Endothelial cell of hepatic sinusoid (primary cell): Measurements from ENCODE around the gene SOSTDC1.
"Not testable (repeated sequence)": the region's sequence is repeated elsewhere in the genome, so short reads cannot be mapped to it uniquely, and the experiment has no call there.

Source experiments
- in situ Hi-C: cut with HindIII; loops from 2 replicates; pipeline ENCODE4 v1.10.0; 2017; ENCODE audit warnings: low sequenced_read_pairs

SOSTDC1 gene

GRCh38 chr7:16463520-16463919 lies 2.0 kb downstream of the SOSTDC1 start:
- in situ Hi-C loops: no loop called here

- in situ Hi-C loops: no loop called here
These were observed 3.1 kb downstream of the SOSTDC1 start for GRCh38 chr7:16462431-16462889.

GRCh38 chr7:16460789-16461493 lies 4.6 kb downstream of the SOSTDC1 start:
- in situ Hi-C loops: no loop called here

DNA sequence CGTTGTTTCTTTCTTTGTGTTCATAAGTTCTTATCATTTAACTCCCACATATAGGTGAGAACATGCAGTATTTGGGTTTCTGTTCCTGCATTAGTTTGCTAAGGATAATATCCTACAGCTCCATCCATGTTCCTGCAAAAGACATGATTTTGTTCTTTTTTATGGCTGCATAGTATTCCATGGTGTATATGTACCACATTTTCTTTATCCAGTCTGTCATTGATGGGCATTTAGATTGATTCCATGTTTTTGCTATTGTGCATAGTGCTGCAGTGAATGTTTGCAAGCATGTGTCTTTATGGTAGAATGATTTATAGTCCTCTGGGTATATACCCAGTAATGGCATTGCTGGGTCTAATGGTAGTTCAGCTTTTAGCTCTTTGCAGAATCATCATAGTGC lies 9.2 kb downstream of the SOSTDC1 start:
- in situ Hi-C loops: not testable (repeated sequence)

GRCh38 chr7:16455591-16455990 lies 9.9 kb downstream of the SOSTDC1 start:
- in situ Hi-C loops: no loop called here

DNA sequence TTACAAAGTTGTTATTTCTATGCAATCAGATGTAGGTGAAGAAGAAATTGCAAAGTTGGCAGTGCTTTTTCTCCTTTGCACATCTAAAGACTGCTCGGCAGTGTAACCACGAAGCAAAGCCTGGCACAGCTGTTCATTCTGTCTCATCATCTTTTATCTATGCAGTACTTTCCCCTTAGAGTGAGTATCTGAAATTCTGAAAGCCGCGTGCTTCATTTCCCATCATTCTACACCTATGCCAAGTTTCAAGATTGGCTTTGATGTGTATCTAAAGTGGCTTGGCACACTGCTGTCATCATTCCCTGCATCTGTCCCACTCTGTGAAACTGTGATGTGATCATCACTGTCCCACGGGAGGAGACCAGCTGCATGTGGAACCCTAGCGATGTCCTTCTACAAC lies 15.2 kb downstream of the SOSTDC1 start:
- in situ Hi-C loops: no loop called here

- in situ Hi-C loops: no loop called here
These were observed 17.7 kb downstream of the SOSTDC1 start for GRCh38 chr7:16447876-16448275.

- in situ Hi-C loops: no loop called here
These were observed 19.0 kb downstream of the SOSTDC1 start for GRCh38 chr7:16446508-16446907.

GRCh38 chr7:16443871-16444270 lies 21.7 kb downstream of the SOSTDC1 start:
- in situ Hi-C loops: not testable (repeated sequence)

DNA sequence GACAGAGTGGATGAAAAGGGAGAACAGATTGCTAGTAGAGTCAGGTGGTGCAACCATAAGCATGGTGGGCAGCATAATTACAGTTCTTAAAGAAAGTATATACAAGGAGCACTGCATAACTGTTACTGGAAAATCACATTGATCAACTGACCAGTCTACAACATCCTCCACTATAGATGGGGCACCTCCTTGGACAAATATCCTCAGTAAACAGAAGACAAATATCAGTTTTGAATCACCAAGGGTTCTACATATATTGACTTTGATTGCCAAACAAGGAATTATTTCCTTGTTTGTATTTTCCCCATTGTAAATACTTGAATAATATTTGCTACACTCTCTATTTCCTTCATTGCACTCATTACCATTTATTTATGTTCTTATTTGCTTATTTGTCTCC lies 26.6 kb downstream of the SOSTDC1 start:
- in situ Hi-C loops: no loop called here

DNA sequence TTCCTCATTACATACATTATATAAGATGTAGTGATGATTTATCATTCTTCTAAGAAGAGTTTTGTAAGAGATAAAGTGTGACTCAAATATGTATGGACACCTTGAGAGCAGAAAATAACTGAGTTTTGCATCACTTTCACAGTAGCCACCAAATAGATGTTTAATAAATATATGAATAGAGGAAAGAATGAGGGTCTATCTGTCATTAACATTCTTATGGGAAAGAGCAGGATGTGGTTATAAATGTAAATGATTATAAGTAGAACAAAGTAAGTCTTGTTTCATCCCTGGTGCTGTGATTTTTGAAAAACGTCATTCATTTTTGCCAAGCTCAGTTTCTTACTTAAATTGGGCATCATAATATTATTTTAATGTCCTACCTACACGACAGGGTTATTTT lies 29.2 kb downstream of the SOSTDC1 start:
- in situ Hi-C loops: no loop called here

DNA sequence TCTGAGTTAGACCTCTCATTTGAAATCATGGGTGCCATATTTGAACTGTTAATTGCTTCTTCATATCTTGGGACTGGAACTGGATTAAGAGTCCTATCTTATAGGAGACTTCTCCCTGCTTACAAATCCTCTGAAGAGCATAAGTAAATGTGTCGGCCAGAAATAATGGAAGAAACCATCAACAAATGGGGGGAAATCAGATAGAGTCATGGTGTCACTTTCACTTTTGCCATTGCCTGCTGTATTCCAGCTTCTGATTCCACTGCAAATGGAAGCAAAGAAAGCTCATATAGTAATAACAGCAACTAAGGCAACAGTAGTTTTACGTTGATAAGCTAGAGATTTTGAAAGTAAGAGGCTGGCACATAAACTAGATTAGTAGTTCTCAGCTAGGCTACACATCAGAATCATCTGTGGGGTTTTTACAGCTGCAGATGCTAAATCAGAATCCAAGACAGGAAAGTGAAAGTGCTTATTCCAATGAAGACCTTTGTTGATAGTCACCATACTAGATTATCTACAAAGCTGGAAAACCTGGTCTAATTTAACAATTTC lies 31.9 kb downstream of the SOSTDC1 start:
- in situ Hi-C loops: no loop called here

GRCh38 chr7:16432425-16432731 lies 33.2 kb downstream of the SOSTDC1 start:
- in situ Hi-C loops: no loop called here

GRCh38 chr7:16431646-16432424 lies 33.7 kb downstream of the SOSTDC1 start:
- in situ Hi-C loops: no loop called here

- in situ Hi-C loops: no loop called here
These were observed 35.4 kb downstream of the SOSTDC1 start for GRCh38 chr7:16430133-16430532.

- in situ Hi-C loops: no loop called here
These were observed 36.9 kb downstream of the SOSTDC1 start for GRCh38 chr7:16428672-16429071.

GRCh38 chr7:16428182-16428581 lies 37.4 kb downstream of the SOSTDC1 start:
- in situ Hi-C loops: no loop called here

DNA sequence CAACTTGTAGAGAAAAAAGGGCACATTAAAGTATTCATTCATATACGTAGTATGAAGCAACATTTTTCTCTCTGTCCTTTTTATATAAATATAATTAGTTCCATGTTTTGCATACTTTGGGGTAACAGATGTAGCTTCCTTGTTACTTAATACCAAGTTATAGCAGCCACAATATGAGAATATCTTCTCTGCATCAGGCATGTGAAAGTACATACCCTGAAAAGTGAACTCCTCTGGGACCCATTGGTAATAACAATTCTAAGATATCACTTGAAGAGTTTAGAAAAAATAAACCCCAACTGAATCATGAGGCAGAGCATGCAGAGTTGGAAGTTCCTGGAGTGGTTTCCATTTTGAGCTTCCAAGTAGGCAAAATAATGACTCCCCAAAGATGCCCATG lies 41.8 kb downstream of the SOSTDC1 start:
- in situ Hi-C loops: no loop called here

DNA sequence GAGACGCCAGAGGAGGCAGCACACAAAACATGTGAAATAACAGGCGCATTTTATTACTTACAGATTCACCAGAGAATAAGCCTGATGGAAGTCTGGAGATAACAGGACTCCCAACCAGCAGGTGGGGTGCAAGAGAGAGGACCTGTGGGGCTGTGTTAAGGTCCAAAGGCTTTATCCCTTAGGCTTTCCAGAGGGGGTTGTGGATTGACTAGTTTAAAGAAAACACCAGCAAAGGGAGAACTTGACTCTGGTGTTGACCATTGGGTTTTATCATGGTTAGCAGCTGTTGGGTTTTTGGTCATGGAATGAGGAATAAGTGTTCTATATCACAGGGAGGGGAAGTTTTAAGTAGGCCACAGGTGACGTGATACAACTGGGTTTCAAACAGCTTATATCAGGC lies 42.6 kb downstream of the SOSTDC1 start:
- in situ Hi-C loops: no loop called here

DNA sequence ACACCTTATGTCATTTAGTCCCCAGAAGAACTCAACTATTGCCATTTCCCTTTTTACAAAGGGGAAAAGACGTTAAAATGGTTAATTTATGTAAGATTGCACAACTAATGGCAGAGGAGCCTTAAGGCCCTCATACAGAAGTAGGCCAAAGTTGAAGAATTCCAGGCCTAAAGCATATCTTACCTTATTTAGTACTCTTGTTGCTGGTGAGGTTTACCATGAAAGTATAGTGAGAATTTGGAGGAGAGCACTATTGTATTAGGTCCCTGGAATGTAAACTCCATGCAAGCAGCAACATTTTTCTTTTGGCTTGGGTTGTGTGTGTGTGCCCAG lies 43.5 kb downstream of the SOSTDC1 start:
- in situ Hi-C loops: no loop called here

GRCh38 chr7:16421333-16422102 lies 44.0 kb downstream of the SOSTDC1 start, which contains the start of gene CRPPA:
TSS of gene CRPPA (minus strand) at chr7:16421538. CDS start at chr7:16421322, 216 bp downstream.
- in situ Hi-C loops: no loop called here
